Measurements from ENCODE around the gene FLYWCH1.
"Not testable (repeated sequence)": the region's sequence is repeated elsewhere in the genome, so short reads cannot be mapped to it uniquely, and the experiment has no call there.

Gene FLYWCH1

DNA sequence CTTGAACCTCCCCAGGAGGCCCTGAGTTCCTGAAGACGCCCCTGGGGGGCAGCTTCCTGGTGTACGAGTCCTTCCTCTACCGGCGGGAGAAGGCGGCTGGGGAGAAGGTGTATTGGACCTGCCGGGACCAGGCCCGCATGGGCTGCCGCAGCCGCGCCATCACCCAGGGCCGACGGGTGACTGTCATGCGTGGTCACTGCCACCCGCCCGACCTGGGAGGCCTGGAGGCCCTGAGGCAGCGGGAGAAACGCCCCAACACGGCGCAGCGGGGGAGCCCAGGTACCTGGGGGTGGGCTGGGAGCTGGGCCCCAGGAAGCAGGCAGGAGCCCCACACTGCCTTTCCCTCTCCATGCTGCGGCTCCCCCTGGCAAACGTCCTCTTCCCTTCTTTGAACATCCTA, 22.0 kb downstream of the FLYWCH1 start:
- no peak for DNase-seq (ENCODE audit: low read depth)
- TF ChIP-seq, protein P1, sequence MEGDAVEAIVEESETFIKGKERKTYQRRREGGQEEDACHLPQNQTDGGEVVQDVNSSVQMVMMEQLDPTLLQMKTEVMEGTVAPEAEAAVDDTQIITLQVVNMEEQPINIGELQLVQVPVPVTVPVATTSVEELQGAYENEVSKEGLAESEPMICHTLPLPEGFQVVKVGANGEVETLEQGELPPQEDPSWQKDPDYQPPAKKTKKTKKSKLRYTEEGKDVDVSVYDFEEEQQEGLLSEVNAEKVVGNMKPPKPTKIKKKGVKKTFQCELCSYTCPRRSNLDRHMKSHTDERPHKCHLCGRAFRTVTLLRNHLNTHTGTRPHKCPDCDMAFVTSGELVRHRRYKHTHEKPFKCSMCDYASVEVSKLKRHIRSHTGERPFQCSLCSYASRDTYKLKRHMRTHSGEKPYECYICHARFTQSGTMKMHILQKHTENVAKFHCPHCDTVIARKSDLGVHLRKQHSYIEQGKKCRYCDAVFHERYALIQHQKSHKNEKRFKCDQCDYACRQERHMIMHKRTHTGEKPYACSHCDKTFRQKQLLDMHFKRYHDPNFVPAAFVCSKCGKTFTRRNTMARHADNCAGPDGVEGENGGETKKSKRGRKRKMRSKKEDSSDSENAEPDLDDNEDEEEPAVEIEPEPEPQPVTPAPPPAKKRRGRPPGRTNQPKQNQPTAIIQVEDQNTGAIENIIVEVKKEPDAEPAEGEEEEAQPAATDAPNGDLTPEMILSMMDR (conservative IDR thresholded peaks at IDR 0.05; ENCODE audit: control insufficient read depth, insufficient read depth, low read depth, low read length), result no peak
- H3K4me3 ChIP-seq (ENCODE audit: control insufficient read depth, low read depth, low read length), result no peak overlapping the region

DNA sequence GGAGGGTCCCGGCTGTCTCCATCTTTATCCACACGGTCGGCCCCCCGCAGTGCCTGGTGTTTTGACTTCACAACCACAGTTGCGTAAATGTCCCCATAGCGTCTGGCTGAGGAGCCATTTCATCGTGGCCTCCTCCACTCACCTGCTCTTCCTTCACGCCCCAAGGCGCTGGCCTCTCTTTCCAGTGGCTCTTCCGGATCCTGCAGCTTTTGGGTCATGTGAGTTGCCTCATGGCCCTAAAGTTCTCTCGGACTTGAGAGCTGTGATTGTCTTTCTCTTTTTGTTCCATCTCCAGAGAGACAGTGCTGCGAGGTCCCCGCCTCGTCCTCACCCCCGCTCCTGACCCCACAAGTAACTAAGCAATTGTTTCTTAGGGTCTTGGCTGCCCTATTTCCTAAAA, 22.7 kb downstream of the FLYWCH1 start:
- DNase-seq (ENCODE audit: low read depth), result no peak
- TF ChIP-seq, protein P1 (conservative IDR thresholded peaks at IDR 0.05; ENCODE audit: control insufficient read depth, insufficient read depth, low read depth, low read length), result no peak
- H3K4me3 ChIP-seq (ENCODE audit: control insufficient read depth, low read depth, low read length), result no peak overlapping the region

DNA sequence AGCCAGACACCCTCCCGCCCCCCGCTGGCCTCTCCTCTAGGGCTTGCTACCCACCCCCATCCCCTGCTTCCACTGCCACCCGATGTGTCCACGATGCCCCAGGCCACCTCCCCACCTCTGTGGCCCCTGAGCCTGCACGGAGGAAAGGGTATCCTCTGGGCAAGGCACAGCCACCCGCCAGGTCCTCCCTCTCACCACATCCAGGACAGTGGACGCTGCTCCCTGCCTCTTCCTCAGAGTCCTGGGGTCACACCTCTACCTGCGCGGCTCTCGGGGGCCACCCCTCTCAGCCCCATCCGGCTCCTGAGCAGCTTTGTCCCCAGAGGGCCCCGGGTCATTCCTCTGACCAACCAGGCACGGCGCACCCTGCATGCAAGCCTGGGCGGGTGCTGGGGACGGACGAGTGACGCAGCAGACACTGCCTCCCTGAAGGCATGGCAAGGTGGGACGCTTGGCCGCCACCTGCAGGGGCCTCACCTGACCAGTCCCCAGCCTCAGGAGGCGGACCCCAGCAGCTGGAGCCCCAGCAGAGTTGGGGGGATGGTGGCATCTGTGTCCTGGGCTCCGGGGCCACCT, 24.8 kb downstream of the FLYWCH1 start:
- no peak overlapping the region for H3K4me3 ChIP-seq (ENCODE audit: control insufficient read depth, low read depth, low read length)
- DNase-seq (ENCODE audit: low read depth), result no peak
- TF ChIP-seq, protein P1 (conservative IDR thresholded peaks at IDR 0.05; ENCODE audit: control insufficient read depth, insufficient read depth, low read depth, low read length), result no peak

DNA sequence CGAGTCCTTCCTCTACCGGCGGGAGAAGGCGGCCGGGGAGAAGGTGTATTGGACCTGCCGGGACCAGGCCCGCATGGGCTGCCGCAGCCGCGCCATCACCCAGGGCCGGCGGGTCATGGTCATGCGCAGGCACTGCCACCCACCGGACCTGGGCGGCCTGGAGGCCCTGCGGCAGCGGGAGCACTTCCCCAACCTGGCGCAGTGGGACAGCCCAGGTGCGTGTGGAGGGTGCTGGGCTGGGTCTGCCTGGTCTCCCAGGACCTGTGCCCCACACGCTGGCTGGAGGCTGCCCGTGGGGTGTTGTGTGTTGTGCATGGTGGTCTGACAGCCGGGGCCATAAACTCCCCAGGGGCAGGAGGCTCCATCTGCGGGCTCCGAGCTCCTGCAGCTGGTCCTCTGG, 25.4 kb downstream of the FLYWCH1 start:
- no peak overlapping the region for H3K4me3 ChIP-seq (ENCODE audit: control insufficient read depth, low read depth, low read length)
- DNase-seq (ENCODE audit: low read depth), result no peak
- TF ChIP-seq, protein P1 (conservative IDR thresholded peaks at IDR 0.05; ENCODE audit: control insufficient read depth, insufficient read depth, low read depth, low read length), result no peak

DNA sequence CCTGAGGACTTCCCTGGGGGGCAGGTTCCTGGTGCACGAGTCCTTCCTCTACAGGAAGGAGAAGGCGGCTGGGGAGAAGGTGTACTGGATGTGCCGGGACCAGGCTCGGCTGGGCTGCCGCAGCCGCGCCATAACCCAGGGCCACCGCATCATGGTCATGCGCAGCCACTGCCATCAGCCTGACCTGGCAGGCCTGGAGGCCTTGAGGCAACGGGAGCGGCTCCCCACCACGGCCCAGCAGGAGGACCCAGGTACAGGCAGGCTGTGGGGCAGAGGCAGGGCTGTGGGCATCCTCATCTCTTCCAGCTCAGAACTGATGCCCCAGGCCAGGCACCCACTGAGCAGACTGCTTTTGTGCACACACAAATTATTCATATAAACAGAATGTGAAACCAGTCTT, 26.5 kb downstream of the FLYWCH1 start:
- H3K4me3 ChIP-seq (ENCODE audit: control insufficient read depth, low read depth, low read length), result no peak overlapping the region
- TF ChIP-seq, protein P1 (conservative IDR thresholded peaks at IDR 0.05; ENCODE audit: control insufficient read depth, insufficient read depth, low read depth, low read length), result no peak
- no peak for DNase-seq (ENCODE audit: low read depth)

DNA sequence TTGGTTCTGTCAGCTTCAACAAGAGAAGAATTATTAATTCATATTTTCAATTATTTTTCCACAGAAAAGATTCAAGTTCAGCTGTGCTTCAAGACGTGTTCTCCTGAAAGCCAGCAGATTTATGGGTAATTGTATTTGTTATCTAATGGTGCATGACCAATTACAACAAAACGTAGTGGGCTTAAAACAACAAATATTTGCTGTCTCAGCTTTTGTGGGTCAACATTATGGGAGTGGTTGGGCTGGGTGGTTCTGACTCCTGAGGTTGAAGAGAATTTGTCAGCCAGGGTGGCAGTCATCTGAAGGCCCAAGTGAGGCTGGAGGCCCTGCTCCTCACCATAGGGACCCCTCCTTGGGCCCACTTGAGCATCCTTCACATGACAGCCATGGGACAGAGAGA, 28.2 kb downstream of the FLYWCH1 start:
- no peak overlapping the region for H3K4me3 ChIP-seq (ENCODE audit: control insufficient read depth, low read depth, low read length)
- TF ChIP-seq, protein P1 (conservative IDR thresholded peaks at IDR 0.05; ENCODE audit: control insufficient read depth, insufficient read depth, low read depth, low read length), result no peak
- DNase-seq (ENCODE audit: low read depth), result no peak

DNA sequence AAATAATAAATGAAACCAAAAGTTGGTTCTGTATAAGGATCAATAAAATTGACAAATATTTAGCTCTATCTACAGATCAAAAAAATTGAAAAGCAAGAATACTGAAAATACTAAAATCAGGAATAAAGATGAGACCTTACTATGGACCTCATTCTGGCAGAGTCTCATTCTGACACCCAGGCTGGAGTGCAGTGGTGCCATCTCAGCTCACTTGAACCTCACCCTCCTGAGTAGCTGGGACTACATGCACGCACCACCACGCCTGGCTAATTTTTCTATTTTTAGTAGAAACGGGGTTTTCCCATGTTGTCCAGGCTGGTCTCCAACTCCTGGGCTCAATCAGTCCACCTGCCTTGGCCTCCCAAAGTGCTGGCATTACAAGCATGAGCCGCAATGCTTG, 30.3 kb downstream of the FLYWCH1 start:
- DNase-seq (ENCODE audit: low read depth), result no peak

DNA sequence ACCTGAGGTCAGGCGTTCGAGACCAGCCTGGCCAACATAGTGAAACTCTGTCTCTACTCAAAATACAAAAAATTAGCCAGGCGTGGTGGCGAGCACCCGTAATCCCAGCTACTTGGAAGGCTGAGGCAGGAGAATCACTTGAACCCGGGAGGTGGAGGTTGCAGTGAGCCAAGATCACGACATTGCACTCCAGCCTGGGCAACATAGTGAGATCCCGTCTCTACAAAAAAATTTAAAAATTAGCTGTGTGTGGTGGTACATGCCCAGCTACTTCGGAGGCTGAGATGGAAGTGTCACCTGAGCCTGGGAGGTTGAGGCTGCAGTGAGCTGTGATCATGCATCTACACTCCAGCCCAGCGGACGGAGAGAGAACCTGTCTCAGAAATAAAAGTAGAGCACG, 32.0 kb downstream of the FLYWCH1 start:
- DNase-seq (ENCODE audit: low read depth); H3K4me3 ChIP-seq (ENCODE audit: control insufficient read depth, low read depth, low read length): not testable (repeated sequence)

More for the DNA sequence above, 30.3 kb downstream of the FLYWCH1 start:
- no peak overlapping the region for H3K4me3 ChIP-seq (ENCODE audit: control insufficient read depth, low read depth, low read length)
- TF ChIP-seq, protein P1 (conservative IDR thresholded peaks at IDR 0.05; ENCODE audit: control insufficient read depth, insufficient read depth, low read depth, low read length), result no peak

Data from fibroblast of mammary gland (primary cell).